Esophagus muscularis mucosa (tissue), 4 donors: ENCODE data around the gene ASB16. TPM values are rescaled to one million over a fixed set of nuclear protein-coding genes. Genes with fewer than 3 reads are reported as not detected.
A peak's percentile ranks its signal among the peaks of the same experiment; 100 is the strongest.
"Not testable (repeated sequence)": the region's sequence is repeated elsewhere in the genome, so short reads cannot be mapped to it uniquely, and the experiment has no call there.

Experiments used
- DNase-seq: peaks from one replicate; pipeline ENCODE4 v3.0.0-alpha.2; 2017; ENCODE audit errors: extremely low spot score
- H3K27ac ChIP-seq, 4 donors: fragments of 200-600 bp; sonication (generic); replicated peaks in 1 of 4; 1 replicate in 3 of 4; 2 replicates in 1 of 4; pipeline ENCODE4 v1.5.1; 2016 to 2019; ENCODE audit warnings: mild to moderate bottlenecking in 1 of 4
- H3K27me3 ChIP-seq, 4 donors: fragments of 200-600 bp; sonication (generic); one replicate each; pipeline versions ENCODE4 v1.5.1 to v1.6.0; 2016 to 2019
- H3K36me3 ChIP-seq, 4 donors: fragments of 200-600 bp; sonication (generic); one replicate each; pipeline ENCODE4 v1.5.1; 2016 to 2019
- H3K4me1 ChIP-seq, 4 donors: fragments of 200-600 bp; sonication (generic); one replicate each; pipeline ENCODE4 v1.5.1; 2016 to 2019
- H3K4me3 ChIP-seq, 4 donors: fragments of 200-600 bp; sonication (generic); 1 replicate in 2 of 4; 2 replicates in 2 of 4; pipeline ENCODE4 v1.5.1; 2016 to 2019; ENCODE audit warnings: mild to moderate bottlenecking in 4 of 4, moderate library complexity in 1 of 4
- H3K9me3 ChIP-seq, 4 donors: fragments of 200-600 bp; sonication (generic); 1 replicate in 3 of 4; 2 replicates in 1 of 4; pipeline ENCODE4 v1.5.1; 2016 to 2019
- EP300 ChIP-seq: sonication (generic); formaldehyde crosslinking; IDR thresholded peaks from one replicate; pipeline ENCODE4 v1.6.1; 2017; ENCODE audit warnings: antibody characterized with exemption
- POLR2A ChIP-seq: fragments of 450-650 bp; IDR thresholded peaks from one replicate; pipeline ENCODE4 v1.6.1; 2017; ENCODE audit warnings: antibody characterized with exemption, moderate library complexity, mild to moderate bottlenecking, low read depth
- POLR2AphosphoS5 ChIP-seq, 2 donors: sonication (generic); formaldehyde crosslinking; IDR thresholded peaks; one replicate each; pipeline ENCODE4 v1.6.1; 2017; ENCODE audit warnings: antibody characterized with exemption in 2 of 2
- WGBS: methylation state at CpG from one replicate; pipeline ENCODE4 v1.1.5; 2018; 5-methylcytosine and 5-hydroxymethylcytosine counted together
- intact Hi-C: fragments of 100-400 bp; cut with DNase I; formaldehyde crosslinking; loops from one replicate; pipeline ENCODE4 v1.15.1; 2023
- total RNA-seq, 4 donors: library from RNA; depleted of rRNA; stranded (reverse); fragments of >200 nt; gene quantifications; one replicate each; pipeline versions ENCODE4 v1.1.0 to v1.2.1, GENCODE V29; 2016
- TF ChIP-seq, protein P1 (sequence below), 3 experiments: fragments of 200-600 bp in 2 of 3; fragments of 450-650 bp in 1 of 3; sonication (generic) in 2 of 3; IDR thresholded peaks; one replicate each; pipeline ENCODE4 v1.5.1; 2017 to 2019; ENCODE audit warnings: antibody characterized with exemption in 3 of 3, mild to moderate bottlenecking in 2 of 3, moderate library complexity in 1 of 3

The ASB16 gene
- total RNA-seq, 4 donors from 2014 or later, result 3.3 to 10.8 (median 6.0) TPM

DNA sequence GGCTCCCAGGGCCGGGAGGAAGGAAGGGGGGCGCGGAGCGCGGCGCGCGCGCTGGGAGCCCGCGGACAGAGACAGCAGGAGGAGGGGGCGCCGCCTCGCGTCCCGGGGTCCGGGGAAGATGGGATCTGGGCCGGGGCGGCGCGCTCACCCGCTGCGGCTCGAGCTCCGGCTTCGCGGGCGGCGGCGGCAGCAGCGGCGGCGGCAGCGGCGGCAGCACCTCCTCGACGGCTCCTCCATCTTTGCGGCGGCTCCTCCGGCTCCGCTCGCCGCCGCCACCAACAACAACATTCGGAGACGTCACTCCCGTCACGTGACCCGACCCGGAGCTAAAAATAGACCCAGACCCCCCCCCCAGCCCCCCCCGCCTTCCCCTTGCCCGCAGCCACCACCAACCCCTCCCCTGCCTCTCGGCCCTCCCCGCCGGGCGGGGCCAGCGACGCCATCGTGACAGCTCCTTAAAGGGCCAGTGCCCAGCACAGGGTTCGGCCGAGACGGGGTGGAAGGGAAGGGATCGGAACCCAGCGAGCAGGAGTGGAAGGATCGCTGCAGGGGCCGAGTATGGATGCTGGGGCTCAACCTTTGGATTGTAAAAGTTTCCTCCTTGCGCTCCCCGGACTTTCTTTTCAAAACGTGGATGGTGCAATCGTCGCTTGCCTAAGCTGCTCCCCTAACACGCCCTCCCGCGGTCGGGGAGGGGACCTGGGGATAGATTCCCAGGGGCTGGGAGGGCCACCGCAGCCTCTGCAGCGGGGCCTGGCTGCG is 47.0 kb upstream of the ASB16 start, which contains the start of gene HDAC5:
HDAC5 (minus strand) TSS at position 286 of the 762 bp plus-strand sequence. CDS start 6,126 bp downstream, outside the sequence.
- Histone ChIP-seq H3K36me3 (no peaks in the 10 kb centered on the region), H3K4me1 (peaks cover 48 to 56% (median 54%) of the 10 kb centered on the region in 4 donors), H3K4me3 (peak within 1 kb of the TSS; percentile 80 to 100 (median 99)), H3K9me3 (no peaks in the 10 kb centered on the region), H3K27me3 (no peaks in the 10 kb centered on the region), H3K27ac (peak within 1 kb of the TSS; percentile 96 to 99 (median 98))
- DNase-seq, result peak; percentile 100
- TF ChIP-seq, protein P1, sequence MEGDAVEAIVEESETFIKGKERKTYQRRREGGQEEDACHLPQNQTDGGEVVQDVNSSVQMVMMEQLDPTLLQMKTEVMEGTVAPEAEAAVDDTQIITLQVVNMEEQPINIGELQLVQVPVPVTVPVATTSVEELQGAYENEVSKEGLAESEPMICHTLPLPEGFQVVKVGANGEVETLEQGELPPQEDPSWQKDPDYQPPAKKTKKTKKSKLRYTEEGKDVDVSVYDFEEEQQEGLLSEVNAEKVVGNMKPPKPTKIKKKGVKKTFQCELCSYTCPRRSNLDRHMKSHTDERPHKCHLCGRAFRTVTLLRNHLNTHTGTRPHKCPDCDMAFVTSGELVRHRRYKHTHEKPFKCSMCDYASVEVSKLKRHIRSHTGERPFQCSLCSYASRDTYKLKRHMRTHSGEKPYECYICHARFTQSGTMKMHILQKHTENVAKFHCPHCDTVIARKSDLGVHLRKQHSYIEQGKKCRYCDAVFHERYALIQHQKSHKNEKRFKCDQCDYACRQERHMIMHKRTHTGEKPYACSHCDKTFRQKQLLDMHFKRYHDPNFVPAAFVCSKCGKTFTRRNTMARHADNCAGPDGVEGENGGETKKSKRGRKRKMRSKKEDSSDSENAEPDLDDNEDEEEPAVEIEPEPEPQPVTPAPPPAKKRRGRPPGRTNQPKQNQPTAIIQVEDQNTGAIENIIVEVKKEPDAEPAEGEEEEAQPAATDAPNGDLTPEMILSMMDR (IDR thresholded peaks at IDR 0.05), result peak; percentile 63 to 79 (median 68)
- TF ChIP-seq POLR2AphosphoS5 (IDR thresholded peaks at IDR 0.05) (peak; percentile 88 to 89), POLR2A (no peak), EP300 (no peak)
- WGBS, result 0% methylated on average over 23 of the region's 78 CpGs
- intact Hi-C loops, result no loop called here

DNA sequence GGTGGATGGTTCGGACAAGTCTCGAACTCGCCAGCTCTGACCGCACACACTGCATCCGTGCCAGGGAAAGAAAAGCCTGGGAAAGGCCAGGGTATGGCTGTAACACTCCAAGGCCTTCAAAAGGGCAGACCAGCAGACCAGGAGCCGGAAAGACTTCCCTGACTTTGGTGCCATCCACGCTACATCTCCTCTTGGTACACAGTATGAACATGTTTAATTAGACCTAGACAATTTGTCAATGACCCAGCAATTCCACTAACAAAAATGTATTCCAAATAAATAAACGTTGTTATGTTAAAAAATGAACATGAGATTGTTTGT is 46.4 kb upstream of the ASB16 start:
- 2% methylated on average over 4 of the region's 8 CpGs for WGBS
- DNase-seq, result no peak
- H3K27ac ChIP-seq, result peak overlapping the region; percentile 96 to 99 (median 98)
- TF ChIP-seq POLR2AphosphoS5 (IDR thresholded peaks at IDR 0.05) (no peak), POLR2A (no peak), EP300 (no peak)
- TF ChIP-seq, protein P1 (IDR thresholded peaks at IDR 0.05), result no peak
- intact Hi-C loops, result no loop called here
- H3K4me3 ChIP-seq, result peak overlapping the region; percentile 80 to 100 (median 99)
- H3K9me3 ChIP-seq, result no peaks in the 10 kb centered on the region
- H3K36me3 ChIP-seq, result no peaks in the 10 kb centered on the region
- no peaks in the 10 kb centered on the region for H3K27me3 ChIP-seq
- H3K4me1 ChIP-seq, result peaks cover 43 to 51% (median 48%) of the 10 kb centered on the region in 4 donors

DNA sequence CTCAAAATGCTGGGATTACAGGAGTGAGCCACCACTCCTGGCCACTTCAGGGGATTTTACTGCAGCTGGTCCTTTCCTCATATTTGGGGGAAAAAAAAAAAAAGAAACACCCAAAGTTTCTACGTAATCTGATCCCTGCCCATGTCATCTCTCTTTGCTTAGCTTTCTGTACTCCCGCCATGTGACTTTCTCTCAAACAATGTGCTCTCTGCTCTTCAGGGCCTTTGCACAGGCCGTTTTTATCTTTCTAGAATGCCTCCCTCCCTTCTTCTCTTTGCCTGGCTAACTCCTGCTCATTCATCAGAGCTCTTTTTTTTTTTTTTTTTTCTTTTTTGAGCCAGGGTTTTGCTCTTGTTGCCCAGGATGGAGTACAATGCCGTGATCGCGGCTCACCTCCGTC is 42.1 kb upstream of the ASB16 start:
- no peak overlapping the region for H3K27ac ChIP-seq
- peaks cover 7 to 12% (median 11%) of the 10 kb centered on the region in 4 donors for H3K4me1 ChIP-seq
- H3K27me3 ChIP-seq, result no peaks in the 10 kb centered on the region
- intact Hi-C loops, result no loop called here
- TF ChIP-seq POLR2A (no peak), EP300 (no peak), POLR2AphosphoS5 (IDR thresholded peaks at IDR 0.05) (no peak)
- TF ChIP-seq, protein P1 (IDR thresholded peaks at IDR 0.05), result no peak
- DNase-seq, result no peak
- H3K4me3 ChIP-seq, result no peak overlapping the region
- 92% methylated on average over 7 of the region's 7 CpGs for WGBS
- no peaks in the 10 kb centered on the region for H3K9me3 ChIP-seq
- no peaks in the 10 kb centered on the region for H3K36me3 ChIP-seq

DNA sequence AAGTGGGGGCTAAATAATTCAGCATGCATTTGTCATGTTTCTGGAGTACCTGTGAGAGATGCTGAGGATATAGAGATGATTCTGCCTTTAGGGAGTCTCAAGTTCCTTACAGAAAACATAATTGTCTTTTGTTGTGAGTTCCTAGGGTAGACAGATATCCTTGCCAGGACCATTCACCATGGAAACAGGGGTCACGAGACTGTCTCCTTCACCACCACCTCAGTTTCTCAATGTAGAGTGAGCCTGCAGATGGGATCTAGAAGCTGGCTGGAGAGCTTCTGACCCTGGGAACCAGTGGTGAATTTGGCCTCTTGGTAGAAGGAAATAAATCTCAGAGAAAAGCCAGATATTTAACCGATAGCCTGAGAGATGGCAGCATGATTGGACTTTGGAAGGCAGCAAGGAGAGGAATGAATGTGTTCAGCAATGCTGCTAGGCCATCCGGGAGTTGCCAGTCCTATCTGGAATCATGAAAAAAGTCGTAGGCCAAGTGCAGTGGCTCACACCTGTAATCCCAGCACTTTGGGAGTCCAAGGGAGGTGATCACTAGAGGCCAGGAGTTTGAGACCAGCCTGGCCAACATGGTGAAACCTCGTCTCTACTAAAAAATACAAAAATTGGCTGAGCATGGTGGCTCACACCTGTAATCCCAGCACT is 39.7 kb upstream of the ASB16 start:
- intact Hi-C loops, result no loop called here
- 90% methylated on average over 5 of the region's 5 CpGs for WGBS
- DNase-seq, result no peak
- no peaks in the 10 kb centered on the region for H3K27me3 ChIP-seq
- no peaks in the 10 kb centered on the region for H3K4me1 ChIP-seq
- TF ChIP-seq POLR2AphosphoS5 (IDR thresholded peaks at IDR 0.05), result no peak
- TF ChIP-seq POLR2A, result no peak
- TF ChIP-seq EP300, result no peak
- TF ChIP-seq, protein P1 (IDR thresholded peaks at IDR 0.05), result no peak
- no peaks in the 10 kb centered on the region for H3K36me3 ChIP-seq
- no peak overlapping the region for H3K4me3 ChIP-seq
- H3K9me3 ChIP-seq, result no peaks in the 10 kb centered on the region
- H3K27ac ChIP-seq, result no peak overlapping the region

DNA sequence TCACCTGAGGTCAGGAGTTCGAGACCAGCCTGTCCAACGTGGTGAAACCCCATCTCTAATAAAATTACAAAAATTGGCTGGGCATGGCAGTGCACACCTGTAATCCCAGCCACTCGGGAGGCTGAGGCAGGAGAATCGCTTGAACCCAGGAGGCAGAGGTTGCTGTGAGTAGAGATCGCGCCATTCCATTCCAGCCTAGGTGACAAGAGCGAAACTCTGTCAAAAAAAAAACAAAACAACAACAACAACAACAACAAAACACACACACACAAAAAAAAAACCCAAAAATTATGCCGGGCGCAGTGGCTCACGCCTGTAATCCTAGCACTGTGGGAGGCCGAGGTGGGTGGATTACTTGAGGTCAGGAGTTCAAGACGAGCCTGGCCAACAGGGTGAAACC is 39.1 kb upstream of the ASB16 start:
- H3K4me3 ChIP-seq, H3K4me1 ChIP-seq, H3K36me3 ChIP-seq, DNase-seq, H3K9me3 ChIP-seq, intact Hi-C loops, H3K27me3 ChIP-seq, H3K27ac ChIP-seq: not testable (repeated sequence)
- WGBS, result 91% methylated on average over 12 of the region's 12 CpGs
